ENCODE data around the gene MEGF9. TPM values are rescaled to one million over a fixed set of nuclear protein-coding genes. Genes with fewer than 3 reads are reported as not detected.
"Not testable (repeated sequence)": the region's sequence is repeated elsewhere in the genome, so short reads cannot be mapped to it uniquely, and the experiment has no call there.

Gene MEGF9
- total RNA-seq, 1 donor from 2014 or later, result 2.6 TPM

DNA sequence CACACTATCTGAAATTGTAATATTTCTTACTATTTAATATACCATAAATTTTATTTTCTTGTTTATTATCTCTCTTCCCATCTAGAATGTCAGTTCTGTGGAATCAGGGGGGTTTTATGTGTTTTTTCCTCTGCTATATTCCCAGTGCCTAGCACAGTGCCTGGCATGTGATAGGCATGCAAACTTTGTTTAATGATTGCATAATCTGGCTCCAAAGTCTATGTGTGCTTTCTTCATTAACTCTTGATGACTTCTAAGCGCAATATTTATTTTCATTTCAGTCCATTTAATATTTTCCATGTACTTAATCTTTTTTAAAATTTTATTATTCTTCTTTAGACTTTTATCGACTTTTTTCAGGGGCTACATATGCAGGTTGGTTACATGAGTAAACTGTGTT lies 73.9 kb downstream of the MEGF9 start:
- Mint-ChIP-seq H3K27me3 (ENCODE audit: unreplicated experiment) (no peaks in the 10 kb centered on the region), H3K4me3 (ENCODE audit: unreplicated experiment) (no peak overlapping the region), H3K9me3 (ENCODE audit: unreplicated experiment) (peaks cover 5% of the 10 kb centered on the region), H3K4me1 (ENCODE audit: unreplicated experiment) (no peaks in the 10 kb centered on the region), H3K27ac (ENCODE audit: unreplicated experiment) (no peak overlapping the region), H3K36me3 (ENCODE audit: low read depth, unreplicated experiment) (no peaks in the 10 kb centered on the region)
- DNase-seq (ENCODE audit: low spot score), result no peak
- TF ChIP-seq, protein P1, sequence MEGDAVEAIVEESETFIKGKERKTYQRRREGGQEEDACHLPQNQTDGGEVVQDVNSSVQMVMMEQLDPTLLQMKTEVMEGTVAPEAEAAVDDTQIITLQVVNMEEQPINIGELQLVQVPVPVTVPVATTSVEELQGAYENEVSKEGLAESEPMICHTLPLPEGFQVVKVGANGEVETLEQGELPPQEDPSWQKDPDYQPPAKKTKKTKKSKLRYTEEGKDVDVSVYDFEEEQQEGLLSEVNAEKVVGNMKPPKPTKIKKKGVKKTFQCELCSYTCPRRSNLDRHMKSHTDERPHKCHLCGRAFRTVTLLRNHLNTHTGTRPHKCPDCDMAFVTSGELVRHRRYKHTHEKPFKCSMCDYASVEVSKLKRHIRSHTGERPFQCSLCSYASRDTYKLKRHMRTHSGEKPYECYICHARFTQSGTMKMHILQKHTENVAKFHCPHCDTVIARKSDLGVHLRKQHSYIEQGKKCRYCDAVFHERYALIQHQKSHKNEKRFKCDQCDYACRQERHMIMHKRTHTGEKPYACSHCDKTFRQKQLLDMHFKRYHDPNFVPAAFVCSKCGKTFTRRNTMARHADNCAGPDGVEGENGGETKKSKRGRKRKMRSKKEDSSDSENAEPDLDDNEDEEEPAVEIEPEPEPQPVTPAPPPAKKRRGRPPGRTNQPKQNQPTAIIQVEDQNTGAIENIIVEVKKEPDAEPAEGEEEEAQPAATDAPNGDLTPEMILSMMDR (IDR thresholded peaks at IDR 0.05; ENCODE audit: unreplicated experiment), result no peak

DNA sequence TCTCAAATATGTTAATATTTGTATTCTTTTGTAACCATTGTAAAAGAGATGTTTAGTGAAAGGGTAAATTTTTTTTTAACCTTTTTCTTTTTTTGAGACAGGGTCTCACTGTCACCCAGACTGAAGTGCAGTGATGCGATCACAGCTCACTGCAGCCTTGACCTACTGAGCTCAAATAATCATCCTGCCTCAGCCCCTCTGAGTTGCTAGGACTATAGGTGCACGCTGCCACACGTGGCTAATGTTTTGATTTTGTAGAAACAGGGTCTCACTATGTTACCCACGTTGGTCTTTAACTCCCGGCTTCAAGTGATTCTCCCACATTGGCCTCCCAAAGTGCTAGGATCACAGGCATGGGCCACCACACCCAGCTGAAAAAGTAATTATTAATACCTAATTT lies 76.4 kb downstream of the MEGF9 start:
- peaks cover 5% of the 10 kb centered on the region for H3K9me3 Mint-ChIP-seq (ENCODE audit: unreplicated experiment)
- H3K4me1 Mint-ChIP-seq (ENCODE audit: unreplicated experiment), result no peaks in the 10 kb centered on the region

DNA sequence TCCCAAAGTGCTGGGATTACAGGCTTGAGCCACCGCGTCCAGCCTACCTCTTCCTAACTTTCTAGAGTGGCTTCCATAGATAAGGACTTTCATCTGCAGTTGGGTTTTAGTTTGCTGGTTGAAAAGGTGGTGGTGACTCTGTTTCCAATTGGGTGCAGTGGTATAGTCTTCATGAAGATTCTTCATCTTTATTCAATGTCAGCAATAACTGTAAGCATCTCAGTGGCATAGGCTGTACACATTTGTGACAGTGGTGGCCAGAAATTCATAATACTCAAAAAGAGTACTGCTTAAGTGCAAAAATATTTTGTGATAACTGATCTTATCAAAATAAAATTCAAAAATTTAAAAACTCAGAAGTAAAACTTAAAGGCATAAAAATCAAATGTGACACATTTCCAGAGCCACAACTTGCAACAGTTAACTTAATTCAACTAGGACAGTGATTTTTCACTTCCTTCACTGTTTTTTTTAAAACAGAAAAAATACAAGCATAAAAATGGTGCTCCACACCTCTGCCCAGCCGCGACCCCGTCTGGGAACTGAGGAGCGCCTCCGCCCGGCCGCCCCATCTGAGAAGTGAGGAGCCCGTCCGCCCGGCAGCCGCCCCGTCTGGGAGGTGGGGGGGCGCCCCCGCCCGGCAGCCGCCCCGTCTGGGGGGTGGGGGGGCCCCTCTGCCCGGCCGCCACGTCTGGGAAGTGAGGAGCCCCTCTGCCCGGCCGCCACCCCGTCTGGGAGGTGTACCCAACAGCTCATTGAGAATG lies 77.9 kb downstream of the MEGF9 start:
- Mint-ChIP-seq H3K27me3 (ENCODE audit: unreplicated experiment) (peaks cover 4% of the 10 kb centered on the region), H3K4me3 (ENCODE audit: unreplicated experiment) (no peak overlapping the region), H3K27ac (ENCODE audit: unreplicated experiment) (no peak overlapping the region), H3K4me1 (ENCODE audit: unreplicated experiment) (no peaks in the 10 kb centered on the region), H3K9me3 (ENCODE audit: unreplicated experiment) (peaks cover 5% of the 10 kb centered on the region), H3K36me3 (ENCODE audit: low read depth, unreplicated experiment) (no peaks in the 10 kb centered on the region)
- TF ChIP-seq, protein P1 (IDR thresholded peaks at IDR 0.05; ENCODE audit: unreplicated experiment), result no peak
- DNase-seq (ENCODE audit: low spot score), result no peak

More for the DNA sequence above, 76.4 kb downstream of the MEGF9 start:
- H3K36me3 Mint-ChIP-seq (ENCODE audit: low read depth, unreplicated experiment), result no peaks in the 10 kb centered on the region
- H3K4me3 Mint-ChIP-seq (ENCODE audit: unreplicated experiment), result no peak overlapping the region
- H3K27ac Mint-ChIP-seq (ENCODE audit: unreplicated experiment), result no peak overlapping the region
- TF ChIP-seq, protein P1 (IDR thresholded peaks at IDR 0.05; ENCODE audit: unreplicated experiment), result no peak
- DNase-seq (ENCODE audit: low spot score), result no peak
- peaks cover under 1% of the 10 kb centered on the region for H3K27me3 Mint-ChIP-seq (ENCODE audit: unreplicated experiment)

GRCh38 chr9:120635011-120635410 lies 79.3 kb downstream of the MEGF9 start:
- peaks cover 5% of the 10 kb centered on the region for H3K9me3 Mint-ChIP-seq (ENCODE audit: unreplicated experiment)
- peaks cover 4% of the 10 kb centered on the region for H3K27me3 Mint-ChIP-seq (ENCODE audit: unreplicated experiment)
- H3K27ac Mint-ChIP-seq (ENCODE audit: unreplicated experiment), result no peak overlapping the region
- TF ChIP-seq, protein P1 (IDR thresholded peaks at IDR 0.05; ENCODE audit: unreplicated experiment), result no peak
- no peak for DNase-seq (ENCODE audit: low spot score)
- H3K4me1 Mint-ChIP-seq (ENCODE audit: unreplicated experiment), result no peaks in the 10 kb centered on the region
- no peak overlapping the region for H3K4me3 Mint-ChIP-seq (ENCODE audit: unreplicated experiment)
- H3K36me3 Mint-ChIP-seq (ENCODE audit: low read depth, unreplicated experiment), result no peaks in the 10 kb centered on the region

DNA sequence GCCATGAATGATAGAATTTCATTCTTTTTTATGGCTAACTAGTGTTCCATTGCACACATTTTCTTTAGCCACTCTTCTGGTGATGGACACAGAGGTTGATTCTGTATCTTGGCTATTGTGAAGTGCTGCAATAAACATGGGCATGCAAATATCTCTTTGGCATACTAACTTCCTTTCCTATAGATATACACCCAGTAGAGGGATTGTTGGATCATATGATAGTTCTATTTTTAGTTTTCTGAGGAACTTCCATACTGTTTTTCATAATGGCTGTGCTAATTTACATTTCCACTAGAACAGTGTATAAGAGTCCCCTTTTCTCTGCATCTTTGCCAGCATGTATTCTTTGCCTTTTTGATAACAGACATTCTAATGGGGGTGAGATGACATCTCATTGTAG lies 83.9 kb downstream of the MEGF9 start:
- no peak for DNase-seq (ENCODE audit: low spot score)
- Mint-ChIP-seq H3K27ac (ENCODE audit: unreplicated experiment) (no peak overlapping the region), H3K4me3 (ENCODE audit: unreplicated experiment) (no peak overlapping the region), H3K4me1 (ENCODE audit: unreplicated experiment) (no peaks in the 10 kb centered on the region), H3K36me3 (ENCODE audit: low read depth, unreplicated experiment) (no peaks in the 10 kb centered on the region), H3K27me3 (ENCODE audit: unreplicated experiment) (peaks cover 4% of the 10 kb centered on the region), H3K9me3 (ENCODE audit: unreplicated experiment) (no peaks in the 10 kb centered on the region)
- TF ChIP-seq, protein P1 (IDR thresholded peaks at IDR 0.05; ENCODE audit: unreplicated experiment), result no peak

- H3K36me3 Mint-ChIP-seq (ENCODE audit: low read depth, unreplicated experiment); H3K4me1 Mint-ChIP-seq (ENCODE audit: unreplicated experiment); H3K4me3 Mint-ChIP-seq (ENCODE audit: unreplicated experiment); H3K9me3 Mint-ChIP-seq (ENCODE audit: unreplicated experiment); H3K27ac Mint-ChIP-seq (ENCODE audit: unreplicated experiment); H3K27me3 Mint-ChIP-seq (ENCODE audit: unreplicated experiment); DNase-seq (ENCODE audit: low spot score): not testable (repeated sequence)
Observed at GRCh38 chr9:120628925-120629497, 85.3 kb downstream of the MEGF9 start.
